GM19351 (cell line): ENCODE measurements around the gene PIP5K1B.
A peak's percentile ranks its signal among the peaks of the same experiment; 100 is the strongest.

Experiments
- ATAC-seq: cut with Tn5 transposase; IDR thresholded peaks from one replicate; pipeline ENCODE4 v1.9.1; 2021; ENCODE audit warnings: mild to moderate bottlenecking, moderate library complexity; ENCODE audit not compliant: unreplicated experiment

PIP5K1B gene

GRCh38 chr9:68947842-68948569, 243.0 kb downstream of the PIP5K1B start:
- no peak for ATAC-seq

GRCh38 chr9:68949271-68950000, 244.4 kb downstream of the PIP5K1B start:
- no peak for ATAC-seq

- ATAC-seq = no peak
Observed at GRCh38 chr9:68950188-68950587, 245.1 kb downstream of the PIP5K1B start.

DNA sequence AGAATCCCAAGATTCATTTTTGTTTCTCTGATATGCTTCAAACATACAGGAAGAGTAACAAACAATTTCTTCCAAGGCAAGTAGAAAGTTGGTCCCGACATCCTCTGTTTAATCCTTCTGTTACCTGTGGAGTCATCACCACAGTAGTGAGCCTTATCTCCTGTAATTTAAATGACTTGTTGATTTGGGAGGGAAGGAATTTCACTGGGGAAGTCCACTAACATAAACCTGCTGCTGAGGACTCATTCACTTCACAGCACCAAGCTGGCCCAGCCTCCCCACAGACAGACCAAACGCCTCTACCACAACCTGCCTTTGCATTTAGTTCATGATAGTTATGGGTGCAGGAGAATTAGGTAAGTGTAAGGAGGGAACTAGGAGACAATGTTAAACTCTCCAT, 245.6 kb downstream of the PIP5K1B start:
- no peak for ATAC-seq

GRCh38 chr9:68951879-68952659, 247.0 kb downstream of the PIP5K1B start:
- ATAC-seq = peak; percentile 75

GRCh38 chr9:68953771-68954170, 248.7 kb downstream of the PIP5K1B start:
- ATAC-seq = no peak

- ATAC-seq = no peak
Observed at GRCh38 chr9:68955330-68955729, 250.3 kb downstream of the PIP5K1B start.

DNA sequence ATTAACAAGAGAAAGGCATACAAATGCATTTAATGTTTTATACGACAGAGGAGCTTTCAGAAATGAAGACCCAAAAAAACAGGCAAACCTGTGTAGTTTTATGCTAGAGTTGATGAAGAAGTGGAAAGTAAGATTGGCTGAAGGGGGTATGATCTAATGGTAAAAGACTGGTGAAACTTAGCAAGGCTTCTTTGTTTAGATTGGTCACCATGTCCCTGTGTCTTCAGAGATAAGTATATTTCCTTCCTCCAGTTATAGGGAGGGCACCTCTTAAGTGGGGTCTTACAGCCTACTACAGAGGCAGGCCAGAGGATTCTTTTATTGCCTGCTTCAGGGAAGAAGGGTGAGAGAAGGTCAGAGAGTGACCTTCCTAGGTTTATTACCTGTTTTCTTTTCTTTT, 252.4 kb downstream of the PIP5K1B start:
- ATAC-seq = no peak

DNA sequence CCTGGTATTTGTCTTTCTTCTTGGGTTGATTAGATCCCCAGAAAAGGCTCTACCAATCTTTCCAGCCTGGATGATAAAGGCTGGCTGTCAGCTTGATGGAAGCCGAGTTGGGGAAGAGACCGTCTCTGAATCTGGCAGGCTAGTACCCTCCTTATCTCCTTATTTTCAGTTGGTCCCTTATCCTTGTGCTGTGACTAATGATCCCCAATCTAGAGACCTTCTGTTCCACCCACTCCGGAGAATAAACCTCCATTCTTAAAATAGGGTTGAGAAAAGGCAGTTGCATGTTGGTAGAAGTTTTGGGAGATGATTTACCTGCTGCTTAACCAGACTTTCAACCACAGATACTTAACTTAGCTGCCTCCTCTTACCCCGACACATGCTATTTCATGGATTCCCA, 256.5 kb downstream of the PIP5K1B start:
- no peak for ATAC-seq

GRCh38 chr9:68963416-68963815, 258.4 kb downstream of the PIP5K1B start:
- no peak for ATAC-seq

GRCh38 chr9:68964102-68964541, 259.1 kb downstream of the PIP5K1B start:
- ATAC-seq = no peak

- ATAC-seq = no peak
Observed at GRCh38 chr9:68964765-68965164, 259.7 kb downstream of the PIP5K1B start.

- ATAC-seq = peak; percentile 80
Observed at GRCh38 chr9:68966496-68966944, 261.5 kb downstream of the PIP5K1B start.

DNA sequence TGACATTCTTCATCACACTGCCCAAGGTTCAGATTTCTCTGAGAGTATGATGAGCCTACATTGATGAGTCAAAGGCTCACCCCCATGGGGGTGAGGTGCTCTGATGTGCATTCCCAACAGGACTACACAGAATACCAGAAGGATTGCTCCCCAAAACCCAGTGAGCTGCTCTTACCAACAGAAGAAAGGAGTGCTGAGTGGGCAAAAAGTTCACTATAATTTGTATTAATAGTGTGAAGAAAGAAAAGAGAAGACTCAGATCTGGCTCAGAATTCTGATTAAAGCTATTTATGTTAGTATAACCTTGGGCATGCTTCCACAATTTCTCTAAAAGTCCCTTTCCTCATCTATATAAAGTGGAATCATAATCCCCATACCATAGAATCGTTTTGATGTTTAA, 262.8 kb downstream of the PIP5K1B start:
- no peak for ATAC-seq

GRCh38 chr9:68969538-68969937, 264.5 kb downstream of the PIP5K1B start:
- no peak for ATAC-seq

DNA sequence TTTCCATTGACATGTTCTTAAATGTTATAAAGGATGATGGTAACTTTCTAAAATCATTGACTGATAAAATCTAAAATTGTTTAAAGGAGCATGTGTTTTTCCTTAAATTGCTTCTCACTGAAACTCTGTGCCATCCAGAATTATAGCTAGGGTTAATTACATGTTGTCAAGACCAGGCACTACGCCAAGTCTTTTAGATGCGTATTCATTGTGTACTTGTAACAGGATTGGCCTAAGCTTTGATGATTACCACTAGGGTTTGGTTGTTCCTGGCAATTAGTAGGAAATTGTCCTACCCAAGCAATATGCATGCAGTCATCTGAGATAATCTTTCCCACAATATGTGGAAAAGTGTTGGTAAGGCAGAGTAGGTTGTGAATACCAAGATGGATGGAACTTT, 265.1 kb downstream of the PIP5K1B start:
- no peak for ATAC-seq

GRCh38 chr9:68973619-68974018, 268.6 kb downstream of the PIP5K1B start:
- no peak for ATAC-seq

DNA sequence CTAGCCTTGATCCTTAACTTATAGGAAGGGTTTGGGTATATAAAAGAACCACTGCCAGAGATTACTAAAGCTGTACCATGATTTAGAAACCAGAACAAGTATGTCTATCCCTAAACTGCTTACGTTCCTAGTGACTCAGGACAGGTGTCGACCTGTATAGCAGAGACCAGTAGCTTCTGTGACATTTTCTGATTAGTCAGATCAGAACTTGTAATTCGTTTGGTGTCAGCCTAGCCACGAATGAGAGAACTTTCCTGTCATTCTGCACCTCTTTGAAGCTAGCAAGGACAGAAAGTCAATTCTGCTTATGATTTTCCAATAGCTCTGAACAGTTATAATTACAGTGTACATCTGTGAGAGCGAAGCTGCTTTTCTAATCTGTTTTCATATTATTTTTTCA, 269.4 kb downstream of the PIP5K1B start:
- peak; percentile 93 for ATAC-seq

DNA sequence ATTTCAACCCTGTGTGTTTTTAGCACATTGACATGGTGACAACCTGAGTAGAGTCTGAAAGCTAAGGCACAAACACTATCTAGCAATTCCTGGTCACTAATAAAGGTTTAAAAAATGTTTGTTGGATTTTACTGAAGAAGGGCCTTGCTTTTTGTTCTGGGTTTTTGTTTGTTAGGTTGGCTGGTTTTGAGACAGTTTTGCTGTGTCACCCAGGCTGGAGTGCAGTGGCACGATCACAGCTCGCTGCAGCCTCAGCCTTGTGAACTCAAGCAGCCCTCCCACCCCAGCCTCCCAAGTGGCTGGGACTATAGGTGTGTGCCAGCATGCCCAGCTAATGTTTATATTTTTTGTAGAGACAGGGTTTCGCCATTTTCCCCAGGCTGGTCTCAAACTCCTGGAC, 269.9 kb downstream of the PIP5K1B start:
- ATAC-seq = no peak

- ATAC-seq = no peak
Observed at GRCh38 chr9:68975365-68976043, 270.5 kb downstream of the PIP5K1B start.

DNA sequence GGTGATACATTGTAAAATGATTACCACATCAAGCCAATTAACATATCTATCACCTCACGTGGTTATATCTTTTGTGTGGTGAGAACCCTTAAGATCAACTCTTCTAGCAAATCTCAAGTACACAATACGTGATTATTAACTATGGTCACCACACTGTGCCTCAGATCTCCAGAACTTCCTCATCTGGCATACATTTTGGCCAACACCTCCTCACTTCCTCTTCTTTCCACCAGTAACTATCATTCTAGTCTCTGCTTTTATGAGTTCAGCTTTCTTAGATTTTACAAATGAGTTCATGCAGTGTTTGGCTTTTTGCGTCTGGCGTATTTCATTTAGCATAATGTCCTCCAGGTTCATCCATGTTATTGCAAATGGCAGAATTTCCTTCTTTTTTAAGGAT, 273.0 kb downstream of the PIP5K1B start:
- ATAC-seq = no peak
